BJ (cell line): ENCODE measurements around the gene JAG2. TPM values are rescaled to one million over a fixed set of nuclear protein-coding genes. Genes with fewer than 3 reads are reported as not detected.
A peak's percentile ranks its signal among the peaks of the same experiment; 100 is the strongest.

Source experiments
- CTCF ChIA-PET: fragments of 350-600 bp; formaldehyde crosslinking; extraction: SDS; loops from one replicate; lab custom pipeline; 2021; ENCODE audit warnings: antibody characterized with exemption, inconsistent platforms; lab: Yijun Ruan, JAX
- POLR2A ChIA-PET: fragments of 300-600 bp; sonication (Branson Sonifier 250); formaldehyde crosslinking; extraction: SDS; loops from one replicate; lab custom pipeline; 2021; ENCODE audit warnings: antibody characterized with exemption; lab: Charles Lee
- DNase-seq: peaks from one replicate; pipeline ENCODE4 v3.0.0-alpha.2; 2011; ENCODE audit warnings: low read depth
- H3K27me3 ChIP-seq: 2 replicates; pipeline ENCODE4 v1.6.0; 2011; ENCODE audit warnings: low read length; ENCODE audit not compliant: control insufficient read depth, insufficient read depth
- H3K36me3 ChIP-seq: 2 replicates; pipeline ENCODE4 v1.5.1; 2011; ENCODE audit warnings: low read length; ENCODE audit not compliant: control insufficient read depth, insufficient read depth
- H3K4me3 ChIP-seq: 2 replicates; pipeline ENCODE4 v1.5.1; 2011; ENCODE audit warnings: low read depth, mild to moderate bottlenecking, control low read depth, low read length
- polyA plus RNA-seq: library from polyadenylated mRNA; depleted of rRNA; stranded (reverse); fragments of >200 nt; gene quantifications from 2 replicates; pipeline ENCODE4 v1.2.3, GENCODE V29; 2011
- TF ChIP-seq, protein P1 (sequence below): IDR thresholded peaks from 2 replicates; pipeline ENCODE4 v1.5.1; 2011; ENCODE audit warnings: low read depth, mild to moderate bottlenecking, control low read depth, inconsistent platforms, low read length, moderate library complexity; ENCODE audit not compliant: insufficient read depth

The JAG2 gene
- polyA plus RNA-seq, 1 experiment: 0.23 TPM

DNA sequence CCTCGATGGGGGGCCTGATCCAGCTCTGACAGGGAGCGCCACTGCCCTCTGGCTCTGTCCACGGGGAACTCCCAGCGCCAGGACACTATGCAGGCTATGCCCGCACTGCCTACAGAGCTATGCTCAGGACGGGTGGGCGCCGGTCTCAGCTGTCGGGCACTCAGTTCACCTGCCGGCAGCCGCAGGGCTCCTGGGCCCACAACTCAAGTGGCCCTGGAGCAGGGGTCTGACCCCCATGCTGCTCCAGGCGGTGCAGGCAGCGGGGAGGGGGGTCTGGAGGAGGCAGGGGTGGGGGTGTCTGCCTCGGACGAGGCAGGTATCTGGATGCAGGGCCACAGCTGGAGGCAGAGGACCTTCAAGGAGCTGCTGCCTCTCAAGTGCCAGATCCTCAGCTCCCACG, 41.1 kb upstream of the JAG2 start:
- Histone ChIP-seq H3K4me3 (no peak overlapping the region), H3K36me3 (peaks cover 11% of the 10 kb centered on the region), H3K27me3 (no peaks in the 10 kb centered on the region)
- TF ChIP-seq, protein P1, sequence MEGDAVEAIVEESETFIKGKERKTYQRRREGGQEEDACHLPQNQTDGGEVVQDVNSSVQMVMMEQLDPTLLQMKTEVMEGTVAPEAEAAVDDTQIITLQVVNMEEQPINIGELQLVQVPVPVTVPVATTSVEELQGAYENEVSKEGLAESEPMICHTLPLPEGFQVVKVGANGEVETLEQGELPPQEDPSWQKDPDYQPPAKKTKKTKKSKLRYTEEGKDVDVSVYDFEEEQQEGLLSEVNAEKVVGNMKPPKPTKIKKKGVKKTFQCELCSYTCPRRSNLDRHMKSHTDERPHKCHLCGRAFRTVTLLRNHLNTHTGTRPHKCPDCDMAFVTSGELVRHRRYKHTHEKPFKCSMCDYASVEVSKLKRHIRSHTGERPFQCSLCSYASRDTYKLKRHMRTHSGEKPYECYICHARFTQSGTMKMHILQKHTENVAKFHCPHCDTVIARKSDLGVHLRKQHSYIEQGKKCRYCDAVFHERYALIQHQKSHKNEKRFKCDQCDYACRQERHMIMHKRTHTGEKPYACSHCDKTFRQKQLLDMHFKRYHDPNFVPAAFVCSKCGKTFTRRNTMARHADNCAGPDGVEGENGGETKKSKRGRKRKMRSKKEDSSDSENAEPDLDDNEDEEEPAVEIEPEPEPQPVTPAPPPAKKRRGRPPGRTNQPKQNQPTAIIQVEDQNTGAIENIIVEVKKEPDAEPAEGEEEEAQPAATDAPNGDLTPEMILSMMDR: no peak
- no peak for DNase-seq
- POLR2A ChIA-PET: no interaction called here
- CTCF ChIA-PET: no interaction called here

DNA sequence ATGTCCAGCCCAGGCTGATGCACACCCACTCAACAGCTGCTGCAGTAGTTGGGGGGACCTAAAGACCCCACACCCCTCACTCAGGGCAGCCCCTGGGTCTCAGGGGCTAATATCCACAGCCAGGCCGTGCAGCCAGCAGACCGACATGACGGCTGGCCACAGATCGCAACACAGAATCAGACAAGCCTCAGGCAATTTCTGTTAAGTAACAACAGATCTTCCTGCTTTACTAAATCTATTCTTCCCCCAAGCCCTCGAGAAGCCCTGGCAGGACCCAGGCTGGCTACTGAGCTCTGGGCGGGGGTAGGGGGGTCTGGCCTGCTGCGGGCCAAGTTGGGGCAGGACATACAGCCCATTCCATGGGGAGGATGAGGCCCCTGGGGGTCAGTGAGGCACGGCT, 40.5 kb upstream of the JAG2 start:
- POLR2A ChIA-PET: no interaction called here

DNA sequence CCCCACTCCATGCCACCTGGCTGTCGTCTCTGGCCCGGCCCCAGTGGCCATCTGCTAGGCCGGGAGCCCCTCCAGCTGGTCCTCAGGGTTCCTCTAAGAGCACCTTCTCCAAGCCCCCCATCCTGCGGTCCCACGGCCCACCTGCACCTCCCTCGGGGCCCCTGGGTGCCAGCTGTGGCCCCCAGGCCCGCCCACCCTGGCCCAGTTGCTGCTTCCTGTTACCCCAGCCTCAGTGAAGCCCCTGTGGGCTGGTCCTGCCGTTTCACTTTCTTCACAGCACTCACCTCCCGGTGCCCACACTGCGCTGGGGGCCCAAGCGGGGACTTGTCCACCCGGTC, 40.1 kb upstream of the JAG2 start:
- POLR2A ChIA-PET: no interaction called here
- DNase-seq: no peak
- TF ChIP-seq, protein P1: no peak
- no peak overlapping the region for H3K4me3 ChIP-seq
- H3K27me3 ChIP-seq: no peaks in the 10 kb centered on the region
- H3K36me3 ChIP-seq: peaks cover 9% of the 10 kb centered on the region
- CTCF ChIA-PET: no interaction called here

More for the DNA sequence above, 40.5 kb upstream of the JAG2 start:
- no peak for DNase-seq
- no peaks in the 10 kb centered on the region for H3K27me3 ChIP-seq
- peaks cover 9% of the 10 kb centered on the region for H3K36me3 ChIP-seq
- H3K4me3 ChIP-seq: no peak overlapping the region
- CTCF ChIA-PET: no interaction called here
- TF ChIP-seq, protein P1: no peak

DNA sequence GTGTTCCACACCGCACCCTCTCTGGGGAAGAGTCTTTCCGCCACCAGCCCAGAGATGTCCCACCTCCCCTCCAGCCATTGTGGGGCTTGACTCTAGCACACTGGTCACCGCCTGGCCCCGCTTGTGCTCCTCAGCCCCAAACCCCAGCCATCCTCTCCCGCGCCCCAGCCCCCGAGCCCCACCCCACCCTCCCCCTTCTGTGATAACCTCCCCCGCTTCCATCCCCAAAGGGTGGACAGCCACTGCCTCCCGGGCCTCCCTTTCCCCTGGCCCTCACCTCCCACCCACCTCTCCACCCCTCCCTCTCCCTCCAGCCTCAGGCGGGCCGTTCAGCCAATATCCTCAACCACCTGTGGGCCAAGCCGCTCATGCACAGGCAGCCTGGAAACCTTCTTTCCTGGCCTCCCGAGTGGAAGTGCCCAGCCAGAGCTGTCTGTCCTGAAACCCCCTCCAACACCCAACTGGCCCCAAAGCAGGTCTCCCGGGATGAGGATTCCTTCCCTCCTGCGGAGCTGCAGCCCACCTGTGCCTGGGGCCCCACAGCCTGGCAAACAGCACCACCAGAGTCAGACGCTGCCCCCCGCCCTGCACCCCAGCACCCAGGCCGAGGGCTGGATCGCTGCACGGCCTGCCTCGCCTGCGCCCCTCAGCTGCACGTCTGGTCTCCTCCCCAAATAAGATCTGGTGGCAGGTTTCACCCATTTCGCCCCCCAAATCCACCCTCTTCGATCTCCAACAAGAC, 39.6 kb upstream of the JAG2 start:
- Histone ChIP-seq H3K36me3 (peaks cover 9% of the 10 kb centered on the region), H3K27me3 (no peaks in the 10 kb centered on the region), H3K4me3 (no peak overlapping the region)
- no peak for DNase-seq
- CTCF ChIA-PET: no interaction called here
- TF ChIP-seq, protein P1: no peak
- POLR2A ChIA-PET: no interaction called here

DNA sequence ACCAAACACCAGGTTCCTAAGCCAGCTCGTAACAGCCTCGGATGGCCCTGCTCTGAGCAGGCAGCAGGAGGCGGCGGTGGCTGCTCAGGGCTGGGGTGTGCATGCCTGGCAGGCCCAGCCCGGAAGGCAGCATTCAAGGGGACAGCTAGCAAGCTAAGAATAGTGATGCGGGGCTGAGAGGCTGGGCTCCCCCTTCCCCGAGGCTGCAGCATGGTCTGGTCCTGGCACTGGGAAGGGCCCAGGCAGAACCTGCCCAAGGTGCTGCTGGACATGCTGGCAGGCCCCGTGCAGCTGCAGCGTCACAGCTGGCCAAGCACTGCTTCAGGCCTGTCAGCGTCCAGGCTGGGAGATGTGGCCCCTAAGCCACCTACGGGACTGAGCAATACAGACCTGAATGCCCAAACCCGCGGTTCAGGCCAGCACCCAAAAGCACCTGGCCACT, 38.9 kb upstream of the JAG2 start:
- ChIA-PET CTCF (interaction anchor here (0.9 to 1.1 kb wide), 2 partner anchors 52 to 145 kb away, joined by 3 read pairs; no protein-coding TSS in a partner anchor), POLR2A (no interaction called here)
- Histone ChIP-seq H3K27me3 (no peaks in the 10 kb centered on the region), H3K36me3 (peaks cover 9% of the 10 kb centered on the region), H3K4me3 (no peak overlapping the region)
- no peak for DNase-seq
- TF ChIP-seq, protein P1: 0 out of 2 replicates have a peak, but pooled peaks have one; percentile 2
